NK-92 treated with Interleukin-12 subunit alpha and Interleukin-12 subunit beta, amount 100 ng/mL, for 24 hours (cell line): Measurements from ENCODE around the gene OLFM4.
A peak's percentile ranks its signal among the peaks of the same experiment; 100 is the strongest.
"Not testable (repeated sequence)": the region's sequence is repeated elsewhere in the genome, so short reads cannot be mapped to it uniquely, and the experiment has no call there.

ENCODE experiments used
- DNase-seq: peaks from one replicate; lab custom pipeline; 2025; lab: John Stamatoyannopoulos, UW

Gene OLFM4

GRCh38 chr13:53028637-53029203 lies at the start of gene OLFM4:
OLFM4 (plus strand) TSS chr13:53028813; CDS start chr13:53028837, 24 bp downstream.
- no peak for DNase-seq

- no peak for DNase-seq
Measured at GRCh38 chr13:52978989-52979388, 49.6 kb upstream of the OLFM4 start.

GRCh38 chr13:52980695-52981094 lies 47.9 kb upstream of the OLFM4 start:
- no peak for DNase-seq

GRCh38 chr13:52983836-52984235 lies 44.8 kb upstream of the OLFM4 start:
- no peak for DNase-seq

- DNase-seq = no peak
Measured at GRCh38 chr13:52984881-52985363, 43.7 kb upstream of the OLFM4 start.

GRCh38 chr13:52991344-52992020 lies 37.1 kb upstream of the OLFM4 start:
- no peak for DNase-seq

- DNase-seq = no peak
Measured at GRCh38 chr13:52992110-52992509, 36.5 kb upstream of the OLFM4 start.

- DNase-seq = no peak
Measured at GRCh38 chr13:52994051-52994450, 34.6 kb upstream of the OLFM4 start.

GRCh38 chr13:52994865-52995264 lies 33.7 kb upstream of the OLFM4 start:
- DNase-seq = no peak

- DNase-seq = no peak
Measured at GRCh38 chr13:52995946-52996345, 32.7 kb upstream of the OLFM4 start.

- DNase-seq = no peak
Measured at GRCh38 chr13:52997951-52998876, 30.4 kb upstream of the OLFM4 start.

GRCh38 chr13:52999093-52999696 lies 29.4 kb upstream of the OLFM4 start:
- DNase-seq = peak; percentile 13

- no peak for DNase-seq
Measured at GRCh38 chr13:53001444-53002225, 27.0 kb upstream of the OLFM4 start.

GRCh38 chr13:53004573-53004972 lies 24.0 kb upstream of the OLFM4 start:
- DNase-seq = no peak

GRCh38 chr13:53005626-53006025 lies 23.0 kb upstream of the OLFM4 start:
- no peak for DNase-seq

- DNase-seq = no peak
Measured at GRCh38 chr13:53007872-53008271, 20.7 kb upstream of the OLFM4 start.

- DNase-seq = no peak
Measured at GRCh38 chr13:53010374-53011105, 18.1 kb upstream of the OLFM4 start.

- no peak for DNase-seq
Measured at GRCh38 chr13:53012707-53013106, 15.9 kb upstream of the OLFM4 start.

- no peak for DNase-seq
Measured at GRCh38 chr13:53013113-53013512, 15.5 kb upstream of the OLFM4 start.

GRCh38 chr13:53014018-53014417 lies 14.6 kb upstream of the OLFM4 start:
- DNase-seq = not testable (repeated sequence)
